ENCODE data around the gene TCP11.

Gene TCP11

DNA sequence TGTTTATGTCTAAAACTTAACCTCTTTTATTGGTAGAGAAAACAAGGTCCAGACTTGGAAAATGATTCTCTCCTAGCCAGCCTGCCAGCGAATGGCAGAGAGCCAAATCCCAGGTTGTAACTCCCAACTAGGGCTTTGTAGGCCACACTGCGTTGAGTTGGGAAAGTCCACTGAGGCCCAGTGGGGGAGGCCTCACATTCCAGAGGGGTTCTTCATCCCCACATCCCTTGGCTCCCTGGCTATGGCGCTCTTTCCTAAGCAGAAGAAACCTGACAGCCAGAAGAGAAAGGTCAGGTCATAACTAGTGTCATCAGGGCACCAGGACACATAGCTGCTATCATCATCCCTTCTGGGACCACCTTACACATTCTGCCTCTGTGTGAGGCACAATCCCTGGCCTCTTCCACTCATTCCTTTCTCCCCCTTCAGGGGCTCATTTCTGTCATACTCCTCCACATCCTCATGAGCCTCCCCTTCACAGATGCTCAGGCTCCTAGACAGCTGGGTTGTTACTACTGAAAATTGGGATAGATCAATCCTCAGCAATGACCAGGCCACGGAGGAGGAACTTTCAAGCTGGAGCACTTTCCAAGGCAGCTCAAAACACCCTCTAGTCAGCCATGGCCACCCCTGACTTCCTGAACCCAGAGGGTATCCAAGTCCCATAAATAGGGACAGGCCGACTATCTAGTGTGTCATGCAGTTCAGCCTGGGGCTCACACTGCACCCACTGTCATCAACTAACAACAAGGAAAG lies 48.6 kb downstream of the TCP11 start:
- no peak for DNase-seq (ENCODE audit: low spot score)

DNA sequence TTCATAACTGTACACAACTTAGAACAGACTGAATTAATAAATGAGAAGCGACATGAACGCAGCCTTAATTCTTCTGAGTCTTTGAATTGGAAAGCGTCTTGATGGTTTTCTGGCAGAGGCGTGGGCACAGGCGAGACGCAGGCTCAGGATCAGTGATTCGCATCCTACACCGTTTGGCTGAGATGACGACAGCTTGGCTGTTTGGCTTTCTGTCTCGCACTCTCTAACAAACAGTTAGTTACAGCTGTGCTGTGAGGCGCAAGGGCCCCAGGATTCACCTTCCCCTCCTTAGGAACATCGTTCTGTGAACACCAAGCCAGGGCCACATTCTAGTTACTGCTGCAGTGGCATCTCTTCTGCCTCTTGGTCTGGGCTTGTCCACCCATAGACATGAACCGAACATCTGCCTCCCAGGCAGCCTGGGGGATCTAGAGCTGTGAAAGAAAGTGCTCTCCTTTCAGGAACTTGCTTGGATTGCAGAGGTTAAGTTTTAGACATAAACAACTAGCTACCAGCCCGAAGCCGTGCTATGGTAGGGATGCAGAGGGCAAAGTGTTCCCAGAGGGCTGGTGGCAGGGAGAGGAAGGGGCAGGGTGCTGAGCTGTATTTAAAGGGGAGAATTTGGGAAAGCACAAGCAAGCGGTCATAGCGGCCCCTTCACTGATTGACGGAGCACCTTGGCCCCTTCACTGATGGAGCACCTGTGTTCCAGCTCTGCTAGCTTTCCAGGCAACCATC lies 49.6 kb downstream of the TCP11 start:
- DNase-seq (ENCODE audit: low spot score), result no peak

DNA sequence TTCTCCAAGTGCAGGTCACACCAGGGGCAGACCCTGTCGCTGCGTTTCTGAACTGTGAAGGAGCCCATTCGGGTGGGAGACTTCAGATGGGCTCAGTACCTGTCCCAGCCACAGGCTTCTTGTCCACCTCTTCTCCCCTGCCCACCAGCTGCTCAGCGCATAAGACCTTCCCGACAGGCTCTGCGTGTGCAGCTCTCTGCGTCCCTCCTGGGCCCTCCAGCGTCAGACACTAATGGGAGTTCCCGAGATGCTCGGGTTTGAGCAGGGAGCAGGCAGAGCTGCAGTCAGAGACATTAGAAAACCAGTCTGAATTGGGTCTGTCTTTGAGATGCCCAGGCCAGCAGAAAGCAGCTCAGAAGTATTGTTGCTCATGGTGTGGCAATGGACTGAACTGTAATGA lies 50.4 kb downstream of the TCP11 start:
- no peak for DNase-seq (ENCODE audit: low spot score)

DNA sequence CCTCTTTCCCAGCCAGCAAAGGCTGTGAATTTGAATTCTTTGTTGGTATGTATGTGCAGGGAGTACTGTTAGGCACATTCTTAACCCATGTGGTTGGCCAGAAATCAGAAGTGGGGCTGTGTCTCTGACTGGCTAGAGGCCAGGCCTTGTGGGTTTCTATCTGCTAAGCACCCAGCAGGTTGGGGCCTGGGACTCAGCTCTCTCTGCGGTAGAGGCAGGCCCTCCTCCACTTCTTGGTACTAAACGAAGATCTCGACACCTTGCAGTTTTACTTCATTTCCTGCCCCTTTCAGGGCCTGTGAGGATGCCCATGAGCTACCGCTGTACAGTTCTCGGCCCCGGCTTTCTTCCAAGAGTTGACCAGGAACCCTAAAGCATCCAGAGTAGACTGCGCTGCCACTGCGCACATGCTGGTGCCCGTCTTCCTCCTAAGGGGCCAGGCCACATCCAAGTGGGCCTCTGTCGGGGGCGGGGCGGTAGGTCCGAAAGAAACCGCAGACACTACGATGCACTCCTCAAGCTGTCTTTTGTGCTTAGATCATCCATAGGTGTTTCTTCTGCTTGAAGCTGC lies 51.1 kb downstream of the TCP11 start:
- DNase-seq (ENCODE audit: low spot score), result no peak

DNA sequence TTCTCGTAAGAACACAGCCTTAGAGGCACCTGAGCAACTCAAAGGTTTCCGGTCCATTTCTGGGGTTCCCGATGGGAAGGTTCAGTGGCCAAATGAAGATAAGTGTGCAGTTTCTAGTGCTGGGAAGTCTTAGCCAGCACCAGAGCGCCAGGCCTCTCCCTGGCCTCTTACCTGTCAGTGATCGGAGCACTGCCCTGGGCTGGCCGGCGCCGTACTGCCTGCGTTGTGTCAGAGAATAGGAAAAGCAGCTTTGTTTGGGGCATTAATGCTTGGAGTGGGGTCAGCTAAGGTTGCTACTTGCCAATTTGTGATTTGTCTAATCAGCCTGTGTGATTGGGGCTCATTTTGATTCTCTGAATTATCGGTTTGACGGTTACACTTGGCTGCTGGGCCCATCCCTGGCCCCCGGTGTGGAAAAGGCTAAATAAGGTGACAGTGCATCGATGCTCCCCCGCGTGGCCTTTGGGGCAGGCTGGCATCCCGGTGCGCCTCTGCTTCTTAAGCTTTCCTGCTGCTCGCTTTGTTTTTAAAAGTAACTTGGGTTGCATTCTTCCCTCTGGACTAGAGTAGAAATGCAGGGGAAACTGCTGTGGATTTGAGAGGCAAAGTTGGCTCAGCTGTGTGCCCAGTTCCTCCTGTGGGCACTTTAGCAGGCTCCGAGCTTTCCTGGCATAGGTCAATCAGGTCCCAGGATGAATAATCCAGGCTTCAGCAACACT lies 51.8 kb downstream of the TCP11 start:
- no peak for DNase-seq (ENCODE audit: low spot score)

DNA sequence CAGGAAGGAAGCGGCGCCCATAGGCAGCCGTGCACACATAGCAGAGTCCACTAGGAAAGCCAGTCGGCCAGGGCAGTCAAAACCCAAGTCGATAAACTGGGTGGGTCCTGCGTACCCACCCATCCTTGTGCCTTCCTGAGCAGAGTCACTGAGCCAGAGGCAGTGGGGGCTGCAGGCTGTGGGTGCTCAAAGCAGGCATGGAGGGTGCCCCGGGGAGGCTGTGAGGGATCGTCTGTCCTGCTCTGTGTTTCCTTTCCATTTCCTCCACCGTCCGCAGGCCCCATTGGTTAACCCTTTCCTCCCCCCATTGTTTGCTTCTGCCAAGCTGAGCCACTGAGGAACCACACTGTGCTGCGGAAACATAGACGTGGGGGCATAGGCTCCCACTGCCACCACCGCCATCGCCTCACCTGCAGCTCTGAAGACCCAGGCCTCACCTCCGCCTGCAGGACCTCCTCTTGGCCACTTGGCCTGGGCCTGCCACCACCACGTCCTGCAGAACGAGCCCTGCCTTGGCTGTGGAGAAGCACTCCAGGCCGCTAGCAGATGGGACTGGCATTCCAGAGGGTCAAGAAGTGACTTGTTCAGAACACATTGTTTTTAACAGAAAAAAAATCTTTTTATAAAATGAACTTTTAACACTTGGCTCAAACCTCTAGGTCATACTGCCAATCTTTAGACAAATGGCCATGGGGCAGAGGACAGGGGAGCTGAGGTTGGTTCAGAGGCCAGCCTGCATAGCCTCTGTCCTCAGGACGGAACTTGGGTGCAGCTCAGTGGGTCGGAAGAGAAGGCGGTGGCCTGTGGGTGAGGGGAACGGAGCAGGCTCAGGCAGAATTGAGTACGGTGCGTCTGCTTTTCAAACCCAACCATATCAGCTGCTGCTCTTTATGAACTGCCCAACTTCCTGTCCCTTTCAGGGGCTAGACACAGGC lies 52.6 kb downstream of the TCP11 start:
- DNase-seq (ENCODE audit: low spot score), result no peak

DNA sequence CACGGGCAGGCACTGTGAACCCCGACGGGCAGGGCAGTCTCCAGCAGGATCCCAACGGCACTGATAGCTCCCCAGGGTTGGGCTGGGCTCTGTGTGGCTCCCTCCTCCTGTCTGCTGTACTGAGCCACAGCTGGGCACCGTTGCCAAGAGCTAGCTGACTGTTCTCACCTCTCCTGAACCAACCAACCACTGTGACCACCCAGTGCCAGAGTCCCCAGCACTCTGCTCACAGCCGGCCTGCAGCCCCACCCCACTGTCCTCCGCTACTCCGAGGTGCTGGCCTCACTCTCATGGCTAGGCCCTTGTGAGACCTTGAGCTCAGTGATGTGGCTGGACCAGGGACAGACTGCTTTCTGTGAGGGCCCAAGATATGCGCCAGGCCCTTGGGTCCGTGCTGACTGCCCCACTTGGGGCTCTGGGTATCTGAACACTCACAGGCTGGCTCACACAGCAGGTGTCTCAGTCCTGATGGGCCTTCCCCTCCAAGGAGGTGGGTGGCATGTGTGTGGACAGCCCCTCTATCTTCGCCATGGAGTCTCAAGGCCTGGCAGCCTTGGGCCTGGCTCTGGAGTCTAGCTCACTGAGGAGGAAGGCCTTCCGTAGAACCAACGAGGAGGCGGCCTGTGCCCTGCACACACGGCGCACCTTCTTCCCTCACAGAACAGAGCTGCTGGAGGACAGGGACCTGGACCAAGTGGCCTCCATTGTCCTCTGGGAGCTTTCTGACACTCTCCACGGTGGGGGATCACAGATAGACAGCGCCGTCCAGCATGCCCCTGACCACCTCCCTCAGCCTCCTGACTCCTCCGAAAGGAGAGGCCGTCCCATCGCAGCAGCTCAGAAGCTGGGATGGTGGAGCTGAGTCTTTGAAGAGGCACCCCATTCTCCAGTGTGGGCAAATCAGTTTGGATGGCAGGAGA lies 53.5 kb downstream of the TCP11 start:
- no peak for DNase-seq (ENCODE audit: low spot score)

DNA sequence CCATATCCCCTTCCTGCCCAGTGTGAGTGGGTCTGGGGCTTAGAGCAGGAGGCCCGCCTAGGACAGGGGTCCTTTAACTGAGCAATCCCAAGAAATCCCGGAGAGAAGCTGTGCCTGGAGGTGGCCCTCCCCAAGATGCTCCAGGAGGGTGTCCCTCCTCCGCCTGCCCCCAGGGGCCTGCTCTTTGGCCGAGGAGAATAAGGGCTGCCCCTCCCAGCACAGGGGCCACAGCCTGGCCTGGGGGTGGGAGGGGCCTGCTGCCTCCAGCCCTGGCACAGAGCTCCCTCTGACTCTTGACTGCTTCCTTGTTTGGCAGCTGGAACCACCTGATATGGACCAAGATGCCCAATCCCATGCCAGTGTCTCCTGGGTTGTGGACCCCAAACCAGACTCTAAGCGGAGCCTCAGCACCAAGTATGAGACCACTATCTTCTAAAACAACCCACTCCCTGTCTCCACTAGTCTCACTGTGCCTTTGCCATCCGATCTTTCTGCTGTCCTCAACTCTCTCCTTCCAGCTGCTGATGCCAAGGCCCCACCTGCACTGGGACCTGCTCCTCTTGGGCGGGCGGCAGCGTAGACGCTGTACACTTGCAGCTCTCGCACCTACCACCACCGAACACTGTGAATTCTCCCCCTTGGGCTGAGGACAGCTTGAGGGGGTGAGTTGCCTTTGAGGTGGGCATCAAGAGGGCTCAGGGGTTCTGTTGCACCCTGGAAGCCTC lies 54.3 kb downstream of the TCP11 start:
- DNase-seq (ENCODE audit: low spot score), result no peak

DNA sequence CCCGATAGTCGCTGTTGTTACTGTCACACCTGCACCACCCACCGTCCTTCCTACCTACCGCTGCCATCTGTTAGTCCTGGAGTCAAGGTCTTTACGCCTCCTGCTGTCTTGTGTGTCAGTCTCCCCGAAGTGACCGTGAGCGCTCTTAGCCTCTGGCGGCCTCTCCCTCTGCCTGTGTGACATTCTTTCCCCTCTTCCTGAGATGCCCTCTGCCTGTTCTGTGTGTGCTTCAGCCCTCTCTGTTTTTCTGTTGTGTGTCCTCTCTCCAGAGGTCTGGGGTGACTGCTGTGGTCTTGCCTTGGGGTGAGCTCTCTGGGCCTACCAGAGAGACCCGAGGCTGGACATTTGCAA lies 54.9 kb downstream of the TCP11 start:
- DNase-seq (ENCODE audit: low spot score), result no peak

DNA sequence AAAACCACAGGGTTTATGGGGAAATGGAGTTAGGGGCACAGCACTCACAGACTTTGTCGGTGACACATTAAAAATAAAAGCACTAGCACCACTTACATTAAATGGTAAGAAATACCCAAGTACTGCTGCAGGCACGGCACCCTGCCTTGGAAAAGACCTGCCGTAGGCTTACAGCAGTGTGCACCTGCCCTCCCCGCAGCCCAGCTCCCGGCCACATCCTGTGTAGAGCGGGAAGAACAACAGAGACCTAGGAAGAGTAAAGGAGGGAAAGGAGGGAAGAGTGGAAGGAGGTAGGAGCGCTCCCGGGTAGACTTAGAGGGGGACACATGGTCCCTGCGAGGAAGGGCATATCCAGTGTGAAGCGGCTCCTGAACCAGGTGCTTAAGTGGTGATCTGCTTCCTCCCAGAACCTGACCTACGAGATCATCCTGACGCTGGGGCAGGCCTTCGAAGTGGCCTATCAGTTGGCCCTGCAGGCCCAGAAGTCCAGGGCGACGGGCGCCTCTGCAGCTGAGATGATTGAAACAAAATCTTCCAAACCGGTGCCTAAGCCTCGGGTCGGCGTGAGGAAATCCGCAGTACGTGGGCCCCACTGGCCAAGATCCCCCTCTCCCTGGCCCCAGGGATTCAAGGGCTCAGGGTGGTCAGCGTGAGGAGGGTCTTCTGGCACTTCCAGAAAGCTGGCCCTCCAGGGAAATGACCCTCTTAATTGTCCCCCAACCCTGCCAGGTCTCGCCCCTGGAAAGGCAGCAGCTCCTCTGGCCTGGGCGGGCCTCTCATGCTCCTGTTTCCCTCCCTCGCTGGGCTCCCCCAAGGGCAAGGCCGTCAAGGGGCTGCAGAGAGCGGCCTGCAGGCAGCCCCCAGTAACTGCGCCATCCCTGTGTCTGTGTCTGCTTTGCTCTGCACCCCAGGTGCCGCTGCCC lies 55.5 kb downstream of the TCP11 start:
- DNase-seq (ENCODE audit: low spot score), result no peak

DNA sequence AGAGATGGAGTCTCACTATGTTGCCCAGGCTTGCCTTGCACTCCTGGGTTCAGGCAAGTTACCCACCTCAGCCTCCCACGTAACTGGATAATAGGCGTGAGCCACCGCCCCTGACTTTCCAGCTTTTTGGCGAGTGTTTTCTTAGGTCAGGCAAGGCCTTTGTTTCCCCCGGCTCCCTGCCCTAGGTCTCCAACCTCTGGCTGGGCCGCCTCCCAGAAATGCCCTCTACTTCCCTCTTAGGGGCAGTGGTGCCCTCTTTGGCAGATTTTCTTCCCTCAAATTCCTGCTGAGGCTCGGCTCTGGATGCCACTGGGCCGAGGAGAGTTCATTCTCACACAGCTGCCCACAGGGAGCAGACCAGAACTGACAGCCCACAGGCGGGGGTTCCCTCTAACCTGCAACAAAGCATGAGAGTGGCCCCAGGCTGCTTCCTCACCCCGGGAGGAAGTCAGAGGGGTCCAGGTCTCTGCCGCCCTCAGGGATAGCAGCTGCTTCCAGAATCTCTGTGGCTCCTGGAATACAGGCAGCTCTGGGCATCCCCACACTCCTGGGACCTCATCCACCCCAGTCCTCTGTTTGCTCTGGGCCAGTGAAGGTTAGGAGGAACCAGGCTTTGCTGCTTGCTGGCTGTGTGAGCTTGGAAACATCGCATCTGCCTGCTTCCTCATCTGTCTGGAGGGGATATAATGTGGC lies 56.5 kb downstream of the TCP11 start:
- no peak for DNase-seq (ENCODE audit: low spot score)

DNA sequence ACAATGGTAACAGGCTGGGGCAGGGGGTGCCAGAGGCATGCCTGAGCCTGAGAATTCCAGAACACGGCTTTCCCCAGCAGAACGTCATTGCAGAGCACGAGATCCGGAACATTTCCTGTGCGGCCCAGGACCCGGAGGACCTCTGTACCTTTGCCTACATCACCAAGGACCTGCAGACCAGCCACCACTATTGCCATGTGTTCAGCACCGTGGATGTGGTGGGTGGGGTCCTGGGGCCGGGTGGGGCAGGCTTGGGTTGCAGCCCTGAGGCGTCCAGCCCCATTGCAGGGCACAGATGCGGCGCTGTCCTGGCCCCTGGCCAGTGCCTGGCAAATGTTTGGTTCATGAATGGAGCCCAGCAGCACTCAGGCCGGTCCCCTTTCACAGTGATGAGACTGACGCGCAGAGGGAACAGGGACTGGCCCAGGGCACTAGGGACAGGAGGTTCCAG lies 57.1 kb downstream of the TCP11 start:
- no peak for DNase-seq (ENCODE audit: low spot score)

DNA sequence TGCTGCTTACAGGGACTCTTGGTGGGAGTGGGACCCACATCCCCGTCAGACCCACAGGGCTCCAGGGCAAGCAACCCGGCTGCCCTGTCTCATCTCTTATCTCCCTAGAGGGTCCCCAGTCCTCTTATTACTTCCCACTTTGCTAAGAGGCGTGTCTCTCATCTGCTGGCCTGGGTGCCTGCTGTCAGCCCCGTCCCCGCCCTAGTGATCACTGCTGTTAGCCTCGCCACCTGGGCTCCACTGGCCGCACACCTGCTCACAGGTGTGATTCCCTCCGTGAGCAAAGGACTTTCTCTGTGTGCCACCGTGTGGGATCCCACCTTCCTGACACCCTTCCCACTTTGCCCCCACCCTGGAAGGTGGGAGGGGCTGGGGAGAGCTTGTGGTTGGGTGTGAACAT lies 57.6 kb downstream of the TCP11 start:
- no peak for DNase-seq (ENCODE audit: low spot score)

DNA sequence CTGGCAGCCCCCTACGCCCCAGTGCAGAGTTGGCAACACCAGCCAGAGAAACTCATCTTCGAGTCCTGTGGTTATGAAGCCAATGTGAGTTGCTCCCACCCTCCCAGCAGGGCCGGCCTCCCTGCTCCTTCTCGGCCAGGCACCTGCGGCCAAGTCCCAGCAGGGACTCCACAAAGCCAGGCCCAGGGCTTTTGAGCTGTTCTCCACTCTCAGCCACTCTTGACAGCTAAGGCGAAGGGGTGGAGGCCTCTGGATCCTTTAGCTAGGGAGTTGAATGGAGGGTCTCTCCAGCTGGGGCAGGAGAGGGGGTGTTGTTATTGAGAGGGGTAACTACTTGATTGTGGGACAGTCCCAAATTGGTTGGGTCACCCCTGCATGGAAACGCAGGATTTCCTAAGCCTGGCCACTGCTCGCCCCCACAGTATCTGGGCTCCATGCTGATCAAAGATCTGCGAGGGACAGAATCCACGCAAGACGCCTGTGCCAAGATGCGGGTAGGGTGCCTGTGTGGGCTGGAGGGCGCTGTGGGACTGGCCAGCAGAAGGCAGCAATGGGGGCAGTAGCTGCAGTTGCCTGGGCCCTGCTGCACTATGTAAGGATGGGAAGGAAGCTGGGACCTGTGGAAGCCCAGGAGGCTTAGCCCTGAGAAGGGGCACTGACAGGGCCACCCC lies 58.3 kb downstream of the TCP11 start:
- no peak for DNase-seq (ENCODE audit: low spot score)

DNA sequence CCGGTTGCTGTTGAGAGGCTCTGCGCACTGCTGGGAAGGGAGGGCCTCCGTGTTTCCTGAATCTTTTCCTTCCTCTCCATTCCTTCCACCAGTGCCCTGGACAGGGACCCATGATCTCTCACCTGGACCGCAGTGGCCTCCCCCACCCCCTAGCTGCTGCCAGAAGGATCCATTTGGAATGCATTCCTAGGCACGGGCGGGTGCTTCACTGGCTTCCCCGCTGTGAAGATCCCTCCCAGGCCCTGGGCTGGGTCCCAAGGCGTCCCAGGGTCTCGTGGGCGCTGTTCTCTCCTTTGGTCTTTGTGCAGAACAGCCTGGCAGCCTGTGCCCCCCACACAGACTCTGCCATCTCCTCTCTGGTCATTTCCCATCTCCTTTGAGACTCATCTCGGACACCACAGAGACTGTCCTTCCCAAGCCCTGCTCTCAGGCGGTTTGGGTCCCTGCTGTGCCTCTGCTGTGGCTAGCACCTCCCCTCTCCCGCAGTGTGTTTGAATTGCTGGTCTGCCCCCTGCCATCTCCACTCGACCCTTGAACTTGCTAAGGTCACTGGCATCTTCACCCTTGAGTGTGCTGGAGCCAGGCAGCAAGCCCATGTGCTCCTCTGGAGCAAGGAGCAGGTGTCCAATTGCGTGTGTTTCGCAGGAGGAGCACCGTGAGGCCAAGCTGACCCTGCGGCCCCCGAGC lies 59.0 kb downstream of the TCP11 start:
- no peak for DNase-seq (ENCODE audit: low spot score)

DNA sequence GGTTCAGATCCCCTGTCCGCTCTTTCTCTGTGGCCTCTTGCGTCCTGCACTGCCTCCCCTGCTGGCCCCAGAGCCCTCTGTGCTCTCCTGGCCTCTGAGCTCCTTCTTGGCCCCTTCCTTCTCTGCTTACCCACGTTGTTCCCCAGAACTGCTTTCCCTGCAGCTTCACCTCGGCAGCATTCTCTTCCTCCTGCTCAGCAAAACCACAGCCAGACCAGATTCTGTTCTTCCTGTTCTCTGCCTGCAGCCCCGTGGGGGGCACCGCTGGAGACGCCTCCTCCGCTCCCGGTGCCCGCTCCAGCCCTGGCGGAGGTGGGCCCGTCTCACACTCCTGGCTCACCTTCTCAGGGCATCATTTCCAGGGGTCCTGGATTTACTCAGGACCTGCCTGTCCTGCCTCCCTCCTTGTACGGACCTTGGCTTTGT lies 59.7 kb downstream of the TCP11 start:
- DNase-seq (ENCODE audit: low spot score), result no peak
